Stimulated activated CD8-positive, alpha-beta memory T cell treated with anti-CD3 and anti-CD28 coated beads, Interleukin-4, amount 100 ng/mL, for 1 hour (primary cell): ENCODE data around the gene AKR7A2.

ENCODE experiments used
- DNase-seq, 2 donors: peaks; one replicate each; pipeline ENCODE4 v3.0.0-alpha.2; 2020; ENCODE audit warnings: low read depth in 2 of 2, low spot score in 1 of 2

The AKR7A2 gene

GRCh38 chr1:19311931-19312781, at the start of gene AKR7A2, which contains the start of gene SLC66A1:
Gene AKR7A2 (minus strand): TSS chr1:19312144. CDS start chr1:19312124, 20 bp downstream.
Gene SLC66A1 (plus strand): TSS chr1:19312326. CDS start chr1:19317678, 5,352 bp downstream.
- DNase-seq: peak; percentile 79 to 80

GRCh38 chr1:19360843-19361610, 49.1 kb upstream of the AKR7A2 start:
- no peak for DNase-seq

GRCh38 chr1:19360432-19360831, 48.5 kb upstream of the AKR7A2 start:
- no peak for DNase-seq

- no peak for DNase-seq
Measured at GRCh38 chr1:19360016-19360415, 48.1 kb upstream of the AKR7A2 start.

- DNase-seq: no peak
Measured at GRCh38 chr1:19359357-19359756, 47.4 kb upstream of the AKR7A2 start.

- no peak for DNase-seq
Measured at GRCh38 chr1:19358710-19359109, 46.8 kb upstream of the AKR7A2 start.

GRCh38 chr1:19357299-19357986, 45.5 kb upstream of the AKR7A2 start:
- no peak for DNase-seq

GRCh38 chr1:19356266-19356665, 44.3 kb upstream of the AKR7A2 start:
- no peak for DNase-seq

- DNase-seq: no peak
Measured at GRCh38 chr1:19354531-19354981, 42.6 kb upstream of the AKR7A2 start.

- no peak for DNase-seq
Measured at GRCh38 chr1:19353596-19353995, 41.7 kb upstream of the AKR7A2 start.

GRCh38 chr1:19352839-19353238, 40.9 kb upstream of the AKR7A2 start:
- no peak for DNase-seq

- no peak for DNase-seq
Measured at GRCh38 chr1:19351873-19352272, 39.9 kb upstream of the AKR7A2 start.

- no peak for DNase-seq
Measured at GRCh38 chr1:19350566-19350965, 38.6 kb upstream of the AKR7A2 start.

- no peak for DNase-seq
Measured at GRCh38 chr1:19349999-19350398, 38.1 kb upstream of the AKR7A2 start.

GRCh38 chr1:19348441-19349198, 36.7 kb upstream of the AKR7A2 start:
- no peak for DNase-seq

- DNase-seq: no peak
Measured at GRCh38 chr1:19347533-19348172, 35.7 kb upstream of the AKR7A2 start.

- no peak for DNase-seq
Measured at GRCh38 chr1:19346026-19346425, 34.1 kb upstream of the AKR7A2 start.

GRCh38 chr1:19345391-19345790, 33.4 kb upstream of the AKR7A2 start:
- DNase-seq: no peak

GRCh38 chr1:19344831-19345230, 32.9 kb upstream of the AKR7A2 start:
- no peak for DNase-seq

GRCh38 chr1:19344372-19344810, 32.4 kb upstream of the AKR7A2 start:
- DNase-seq: no peak
